HepG2 (cell line): ENCODE data around the gene TMEM131L. TPM values are rescaled to one million over a fixed set of nuclear protein-coding genes. Genes with fewer than 3 reads are reported as not detected.

Experiments used
- HDAC1 ChIP-seq: sonication (generic); formaldehyde crosslinking; IDR thresholded peaks from 2 replicates; pipeline ENCODE4 v1.5.1; 2020; ENCODE audit warnings: mild to moderate bottlenecking, missing genetic modification reagents
- HNF1A ChIP-seq, 2 experiments: sonication (generic) in 1 of 2; formaldehyde crosslinking in 1 of 2; IDR thresholded peaks; 2 replicates each; pipeline versions ENCODE4 v1.4.0 to v1.6.1; 2016 to 2020; ENCODE audit warnings: borderline replicate concordance in 1 of 2, low read depth in 1 of 2, mild to moderate bottlenecking in 1 of 2, missing genetic modification reagents in 1 of 2
- JUNB ChIP-seq: sonication (generic); formaldehyde crosslinking; IDR thresholded peaks from 2 replicates; pipeline ENCODE4 v1.8.0; 2022; ENCODE audit warnings: missing genetic modification reagents, mild to moderate bottlenecking, borderline replicate concordance
- SMAD3 ChIP-seq: sonication (generic); formaldehyde crosslinking; IDR thresholded peaks from 2 replicates; pipeline ENCODE4 v1.4.0; 2020; ENCODE audit warnings: missing genetic modification reagents
- SNAPC4 ChIP-seq: sonication (generic); formaldehyde crosslinking; IDR thresholded peaks from 2 replicates; pipeline ENCODE4 v1.4.0; 2020; ENCODE audit warnings: mild to moderate bottlenecking, missing genetic modification reagents
- TRAFD1 ChIP-seq: sonication (generic); formaldehyde crosslinking; IDR thresholded peaks from 2 replicates; pipeline ENCODE4 v1.5.1; 2020; ENCODE audit warnings: missing genetic modification reagents, mild to moderate bottlenecking, borderline replicate concordance
- ZBED4 ChIP-seq: sonication (generic); formaldehyde crosslinking; IDR thresholded peaks from 2 replicates; pipeline ENCODE4 v1.4.0; 2020; ENCODE audit warnings: missing genetic modification reagents, borderline replicate concordance
- ZNF549 ChIP-seq: sonication (generic); formaldehyde crosslinking; IDR thresholded peaks from 2 replicates; pipeline ENCODE4 v1.5.0; 2020; ENCODE audit warnings: missing genetic modification reagents
- ZNF577 ChIP-seq: sonication (generic); formaldehyde crosslinking; IDR thresholded peaks from 2 replicates; pipeline ENCODE4 v1.4.0; 2020; ENCODE audit warnings: mild to moderate bottlenecking, low read depth, missing genetic modification reagents, borderline replicate concordance
- ZNF703 ChIP-seq: sonication (generic); formaldehyde crosslinking; IDR thresholded peaks from 2 replicates; pipeline ENCODE4 v1.5.1; 2020; ENCODE audit warnings: missing genetic modification reagents, mild to moderate bottlenecking, moderate library complexity, borderline replicate concordance
- ZNF766 ChIP-seq: sonication (generic); formaldehyde crosslinking; IDR thresholded peaks from 2 replicates; pipeline ENCODE4 v1.5.0; 2020; ENCODE audit warnings: missing genetic modification reagents, borderline replicate concordance
- polyA plus RNA-seq, 8 experiments: library from polyadenylated mRNA; depleted of rRNA in 3 of 8; stranded (reverse) in 7 of 8; unstranded in 1 of 8; fragments of >200 nt; fragmentation: Illumina TruSeq in 4 of 8; extraction: Trizol in 4 of 8; gene quantifications; 2 replicates each; pipeline versions ENCODE4 v1.2.1 to v1.2.3, GENCODE V29; 2011 to 2016; ENCODE audit warnings: low read depth in 4 of 8, missing spikeins in 1 of 8, mixed read lengths in 1 of 8; ENCODE audit not compliant: insufficient read depth in 1 of 8
- total RNA-seq, 5 experiments: library from RNA; depleted of rRNA; stranded (reverse); fragments of >200 nt; fragmentation: Illumina TruSeq; extraction: Trizol; gene quantifications; 2 replicates each; pipeline ENCODE4 v1.2.3, GENCODE V29; 2016; ENCODE audit warnings: low read depth in 1 of 5

TMEM131L gene
- total and polyA plus RNA-seq, 2 of the 13 experiments (the other 11 are each of a cell fraction or from before 2014, with no cell fraction given) = 2.2 to 4.5 TPM

GRCh38 chr4:153564630-153565525 is 98.7 kb downstream of the TMEM131L start (continued):
- no peak for TF ChIP-seq SNAPC4 (CRISPR knock-in tag)
- TF ChIP-seq JUNB (CRISPR knock-in tag) = no peak
- no peak for TF ChIP-seq ZNF703 (CRISPR knock-in tag)
- TF ChIP-seq SMAD3 = peak; percentile 85; the same call in 1 of the 2 replicates
- no peak for TF ChIP-seq ZNF577
- TF ChIP-seq ZBED4 (CRISPR knock-in tag) = 0 out of 2 replicates have a peak, but pooled peaks have one; percentile 33
- 0 out of 2 replicates have a peak, but pooled peaks have one; percentile 25 for TF ChIP-seq ZNF766 (CRISPR knock-in tag)
- no peak for TF ChIP-seq TRAFD1 (CRISPR knock-in tag)
- TF ChIP-seq HNF1A (IDR thresholded peaks at IDR 0.05; ENCODE audit: low read depth) = peak; percentile 57; the same call in 1 of the 2 replicates
- TF ChIP-seq HNF1A (CRISPR knock-in tag; IDR thresholded peaks at IDR 0.05; ENCODE audit: borderline replicate concordance) = peak; percentile 67; the same call in 1 of the 2 replicates
- no peak for TF ChIP-seq ZNF549 (CRISPR knock-in tag)
- TF ChIP-seq HDAC1 (CRISPR knock-in tag) = peak; percentile 90
